GM19468 (cell line): Measurements from ENCODE around the gene PTPN1.
"Not testable (repeated sequence)": the region's sequence is repeated elsewhere in the genome, so short reads cannot be mapped to it uniquely, and the experiment has no call there.

Source experiments
- ATAC-seq: cut with Tn5 transposase; IDR thresholded peaks from one replicate; pipeline ENCODE4 v1.9.1; 2021; ENCODE audit warnings: mild to moderate bottlenecking, moderate library complexity, moderate number of reproducible peaks; ENCODE audit not compliant: unreplicated experiment; ENCODE audit errors: extremely low read depth

PTPN1 gene

GRCh38 chr20:50585214-50585613, 75.0 kb downstream of the PTPN1 start:
- ATAC-seq, result no peak

- ATAC-seq, result no peak
Measured at GRCh38 chr20:50585678-50586077, 75.5 kb downstream of the PTPN1 start.

- ATAC-seq, result no peak
Measured at GRCh38 chr20:50586531-50587232, 76.5 kb downstream of the PTPN1 start.

- ATAC-seq, result no peak
Measured at GRCh38 chr20:50587291-50587961, 77.2 kb downstream of the PTPN1 start.

GRCh38 chr20:50588034-50588736, 78.0 kb downstream of the PTPN1 start:
- no peak for ATAC-seq

GRCh38 chr20:50589548-50590347, 79.6 kb downstream of the PTPN1 start:
- no peak for ATAC-seq

GRCh38 chr20:50590348-50590664, 80.1 kb downstream of the PTPN1 start:
- no peak for ATAC-seq

- no peak for ATAC-seq
Measured at GRCh38 chr20:50591233-50591852, 81.2 kb downstream of the PTPN1 start.

- ATAC-seq, result no peak
Measured at GRCh38 chr20:50592282-50593004, 82.3 kb downstream of the PTPN1 start.

GRCh38 chr20:50593005-50593335, 82.8 kb downstream of the PTPN1 start:
- no peak for ATAC-seq

GRCh38 chr20:50594231-50594590, 84.0 kb downstream of the PTPN1 start:
- ATAC-seq, result no peak

- no peak for ATAC-seq
Measured at GRCh38 chr20:50594591-50595432, 84.6 kb downstream of the PTPN1 start.

- ATAC-seq, result no peak
Measured at GRCh38 chr20:50595433-50595895, 85.3 kb downstream of the PTPN1 start.

GRCh38 chr20:50595988-50596693, 86.0 kb downstream of the PTPN1 start:
- no peak for ATAC-seq

GRCh38 chr20:50596694-50597021, 86.5 kb downstream of the PTPN1 start:
- ATAC-seq, result no peak

- ATAC-seq, result no peak
Measured at GRCh38 chr20:50597406-50597969, 87.3 kb downstream of the PTPN1 start.

GRCh38 chr20:50598074-50598473, 87.9 kb downstream of the PTPN1 start:
- no peak for ATAC-seq

GRCh38 chr20:50598768-50599167, 88.6 kb downstream of the PTPN1 start:
- ATAC-seq, result not testable (repeated sequence)
